ENCODE results near the gene C16orf89.

Gene C16orf89

GRCh38 chr16:5027575-5028235 is 38.1 kb downstream of the C16orf89 start:
- DNase-seq: no peak

GRCh38 chr16:5027086-5027485 is 38.7 kb downstream of the C16orf89 start:
- DNase-seq: no peak

GRCh38 chr16:5026664-5027063 is 39.1 kb downstream of the C16orf89 start:
- no peak for DNase-seq

GRCh38 chr16:5025171-5025632 is 40.6 kb downstream of the C16orf89 start:
- no peak for DNase-seq

GRCh38 chr16:5024632-5025031 is 41.1 kb downstream of the C16orf89 start:
- DNase-seq: no peak

- DNase-seq: no peak
Measured at GRCh38 chr16:5022521-5022920, 43.2 kb downstream of the C16orf89 start.

GRCh38 chr16:5020551-5020950 is 45.2 kb downstream of the C16orf89 start:
- no peak for DNase-seq

GRCh38 chr16:5019775-5020174 is 46.0 kb downstream of the C16orf89 start:
- no peak for DNase-seq

- DNase-seq: no peak
Measured at GRCh38 chr16:5018793-5019192, 47.0 kb downstream of the C16orf89 start.

GRCh38 chr16:5017678-5017969 is 48.1 kb downstream of the C16orf89 start:
- no peak for DNase-seq

GRCh38 chr16:5016967-5017677 is 48.6 kb downstream of the C16orf89 start:
- DNase-seq: no peak

GRCh38 chr16:5015887-5016286 is 49.9 kb downstream of the C16orf89 start:
- DNase-seq: no peak

GRCh38 chr16:5015351-5015750 is 50.4 kb downstream of the C16orf89 start:
- no peak for DNase-seq

GRCh38 chr16:5012887-5013286 is 52.9 kb downstream of the C16orf89 start:
- no peak for DNase-seq

- DNase-seq: no peak
Measured at GRCh38 chr16:5011637-5012036, 54.1 kb downstream of the C16orf89 start.

- no peak for DNase-seq
Measured at GRCh38 chr16:5010576-5011329, 55.0 kb downstream of the C16orf89 start.

GRCh38 chr16:5008311-5008731 is 57.4 kb downstream of the C16orf89 start:
- DNase-seq: no peak

- DNase-seq: no peak
Measured at GRCh38 chr16:5007256-5007655, 58.5 kb downstream of the C16orf89 start.

GRCh38 chr16:5006348-5007193 is 59.2 kb downstream of the C16orf89 start:
- no peak for DNase-seq

- no peak for DNase-seq
Measured at GRCh38 chr16:5005916-5006315, 59.8 kb downstream of the C16orf89 start.

- no peak for DNase-seq
Measured at GRCh38 chr16:5004311-5004710, 61.4 kb downstream of the C16orf89 start.

GRCh38 chr16:5003828-5004227 is 61.9 kb downstream of the C16orf89 start:
- no peak for DNase-seq

- no peak for DNase-seq
Measured at GRCh38 chr16:5003211-5003610, 62.5 kb downstream of the C16orf89 start.

Data from NK-92 treated with Interleukin-12 subunit alpha and Interleukin-12 subunit beta, amount 100 ng/mL, for 24 hours (cell line).